ENCODE data around the gene STX5. TPM values are rescaled to one million over a fixed set of nuclear protein-coding genes. Genes with fewer than 3 reads are reported as not detected.
"Not testable (repeated sequence)": the region's sequence is repeated elsewhere in the genome, so short reads cannot be mapped to it uniquely, and the experiment has no call there.

STX5 gene
- polyA plus RNA-seq, 1 donor, result 51.3 TPM

GRCh38 chr11:62835336-62835735 lies 3.5 kb upstream of the STX5 start:
- no peak for DNase-seq

GRCh38 chr11:62832336-62833234 lies 734 bp upstream of the STX5 start, which contains the start of gene TEX54:
Gene TEX54 (minus strand): TSS chr11:62832841.
- no peak for DNase-seq

GRCh38 chr11:62830904-62831519 lies 839 bp downstream of the STX5 start:
- DNase-seq, result peak; percentile 78

GRCh38 chr11:62828130-62828529 lies 3.7 kb downstream of the STX5 start:
- not testable (repeated sequence) for DNase-seq

- DNase-seq, result no peak
These were observed 8.2 kb downstream of the STX5 start for GRCh38 chr11:62823677-62824076.

- no peak for DNase-seq
These were observed 14.7 kb downstream of the STX5 start for GRCh38 chr11:62817129-62817528.

- DNase-seq, result no peak
These were observed 15.3 kb downstream of the STX5 start for GRCh38 chr11:62816557-62816956.

- DNase-seq, result no peak
These were observed 20.2 kb downstream of the STX5 start for GRCh38 chr11:62811659-62812058.

GRCh38 chr11:62810748-62811147 lies 21.1 kb downstream of the STX5 start:
- DNase-seq, result no peak

- no peak for DNase-seq
These were observed 25.2 kb downstream of the STX5 start for GRCh38 chr11:62806611-62807121.

- DNase-seq, result no peak
These were observed 25.9 kb downstream of the STX5 start for GRCh38 chr11:62805961-62806441.

GRCh38 chr11:62805076-62805892 lies 26.6 kb downstream of the STX5 start, which contains the start of gene NXF1:
Gene NXF1 (minus strand): TSS chr11:62805440. CDS start chr11:62805356, 84 bp downstream.
- DNase-seq, result peak; percentile 94

GRCh38 chr11:62804310-62805075 lies 27.4 kb downstream of the STX5 start:
- DNase-seq, result peak; percentile 51

GRCh38 chr11:62801071-62801470 lies 30.8 kb downstream of the STX5 start:
- DNase-seq, result no peak

- no peak for DNase-seq
These were observed 32.4 kb downstream of the STX5 start for GRCh38 chr11:62799486-62799885.

- DNase-seq, result no peak
These were observed 35.6 kb downstream of the STX5 start for GRCh38 chr11:62796281-62796680.

- no peak for DNase-seq
These were observed 37.6 kb downstream of the STX5 start for GRCh38 chr11:62794201-62794775.

- no peak for DNase-seq
These were observed 39.7 kb downstream of the STX5 start for GRCh38 chr11:62792202-62792575.

- DNase-seq, result peak; percentile 84
These were observed 40.2 kb downstream of the STX5 start, which contains the start of gene TMEM223 for GRCh38 chr11:62791501-62792201. Gene TMEM223 (minus strand): TSS chr11:62792006. CDS start chr11:62791994, 12 bp downstream.

GRCh38 chr11:62789576-62789975 lies 42.3 kb downstream of the STX5 start:
- DNase-seq, result no peak
